ENCODE data around the gene TXNDC17.
"Not testable (repeated sequence)": the region's sequence is repeated elsewhere in the genome, so short reads cannot be mapped to it uniquely, and the experiment has no call there.

Gene TXNDC17

GRCh38 chr17:6636616-6637457, 4.0 kb upstream of the TXNDC17 start:
- DNase-seq (ENCODE audit: low read depth), result no peak

DNA sequence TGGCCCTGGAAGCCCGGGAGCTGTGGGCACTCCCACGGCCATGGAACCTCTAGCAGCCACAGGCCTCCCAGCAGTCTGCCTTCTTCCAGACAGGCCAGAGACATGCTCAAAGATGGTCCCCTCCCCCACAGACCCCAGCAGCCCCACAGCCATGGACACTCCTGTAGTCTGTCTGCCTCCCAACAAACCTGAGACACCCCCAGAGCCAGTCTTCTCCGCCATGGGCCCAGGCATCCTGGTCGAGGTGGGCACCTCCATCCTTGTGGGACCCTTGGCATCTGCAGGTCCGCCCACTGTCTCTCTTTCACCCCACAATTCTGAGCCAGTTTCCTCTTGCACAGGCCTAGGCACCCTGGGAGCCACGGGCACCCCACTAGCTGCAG, 3.4 kb upstream of the TXNDC17 start:
- no peak for DNase-seq (ENCODE audit: low read depth)

GRCh38 chr17:6638046-6638908, 2.6 kb upstream of the TXNDC17 start:
- DNase-seq (ENCODE audit: low read depth), result no peak

DNA sequence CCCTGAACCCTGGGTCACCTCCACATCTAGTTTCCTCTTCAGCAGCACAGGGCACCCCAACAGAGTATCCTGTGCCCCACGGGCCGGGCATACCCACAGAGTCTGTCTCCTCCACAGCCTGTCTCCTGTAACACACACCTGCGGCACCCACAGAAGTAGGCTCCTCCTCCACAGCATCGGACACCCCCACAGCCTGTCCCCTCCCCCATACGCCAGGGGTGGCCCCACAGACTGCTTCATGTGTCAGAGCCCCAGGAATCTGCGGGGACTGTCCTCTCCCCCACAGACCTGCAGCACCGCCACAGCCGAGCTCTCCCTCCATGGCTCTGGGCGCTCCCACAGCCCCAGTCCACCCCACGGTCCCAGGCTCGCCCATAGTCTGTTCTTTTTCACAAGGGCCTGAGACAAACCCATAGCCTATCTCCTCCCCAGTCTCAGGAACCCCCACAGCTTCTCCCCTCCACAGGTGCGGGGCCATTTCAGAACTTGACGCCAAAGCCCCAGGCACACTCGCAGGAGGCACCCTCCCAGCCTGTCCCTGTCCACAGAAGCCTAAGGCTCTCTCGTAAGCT, 1.8 kb upstream of the TXNDC17 start:
- no peak for DNase-seq (ENCODE audit: low read depth)

DNA sequence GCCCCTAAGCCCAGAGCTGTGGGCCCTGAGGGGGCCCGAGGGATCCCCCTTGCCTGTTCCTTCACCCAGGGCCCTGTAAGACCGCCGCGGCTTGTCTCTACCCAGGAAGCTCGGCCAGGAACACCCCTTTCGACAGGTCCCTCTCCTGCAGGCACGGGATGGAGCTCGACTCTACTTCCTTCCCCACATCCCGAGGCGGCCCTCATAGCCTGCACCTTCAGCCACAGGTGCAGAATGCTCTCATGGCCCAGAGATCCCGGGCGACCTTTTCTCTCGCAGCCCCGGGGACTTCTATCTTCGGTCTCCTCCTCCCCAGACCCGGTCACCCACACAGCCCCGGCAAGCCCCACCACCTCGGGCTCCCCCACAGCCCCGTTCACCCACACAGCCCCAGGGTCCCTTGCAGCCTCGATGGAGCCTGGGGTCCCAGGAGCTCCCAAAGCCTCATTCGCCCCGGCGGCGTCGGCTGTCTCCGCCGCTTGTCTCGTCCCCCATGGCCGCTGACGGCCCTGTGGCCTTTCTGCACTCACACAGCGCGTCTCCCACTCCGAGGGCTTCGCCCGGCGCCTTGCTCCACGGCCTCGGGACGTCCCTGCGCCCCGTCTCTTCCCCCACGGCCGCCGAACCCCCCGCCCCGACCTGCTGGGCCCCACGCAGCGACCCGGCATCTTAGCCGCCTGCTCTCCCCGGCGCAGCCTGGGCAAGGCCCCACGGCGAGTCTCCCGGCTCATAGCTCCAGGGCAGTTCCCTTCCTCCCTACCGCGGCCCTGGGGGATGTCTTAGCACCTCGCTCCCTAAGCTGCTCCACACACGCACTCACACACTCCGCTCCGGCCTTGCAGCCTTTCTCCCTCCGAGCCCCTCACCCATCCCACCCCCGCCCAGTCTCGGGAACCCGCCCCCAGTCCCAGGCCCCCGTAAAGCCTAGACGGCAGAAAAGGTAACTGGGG, 999 bp upstream of the TXNDC17 start:
- DNase-seq (ENCODE audit: low read depth), result peak; percentile 55

DNA sequence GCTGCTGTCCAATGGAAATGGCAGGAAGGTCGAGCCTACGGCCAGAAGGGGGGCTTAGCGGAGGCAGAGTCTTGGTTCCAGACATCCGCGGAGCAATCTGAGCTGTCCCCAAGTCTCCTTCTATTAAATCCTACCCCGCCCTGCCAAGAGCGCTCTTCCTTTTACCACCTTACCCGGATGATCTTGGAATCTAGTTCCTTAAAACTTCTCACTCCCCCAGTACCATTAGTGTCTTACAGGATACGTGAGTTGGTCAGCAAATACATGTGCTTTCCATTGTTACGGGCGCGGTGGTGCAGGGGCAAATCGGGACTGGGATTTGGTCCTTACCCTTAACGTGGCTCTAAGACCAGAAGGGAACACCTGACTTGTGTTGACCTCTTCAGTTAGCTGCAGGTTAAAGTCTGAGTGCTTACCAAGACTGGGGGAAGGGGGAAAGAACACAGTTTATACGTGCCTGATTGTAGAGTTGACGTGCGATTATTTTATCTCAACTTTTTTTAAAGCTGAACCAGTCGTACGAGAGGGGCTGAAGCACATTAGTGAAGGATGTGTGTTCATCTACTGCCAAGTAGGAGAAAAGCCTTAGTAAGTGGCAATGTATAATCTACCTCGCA, 495 bp downstream of the TXNDC17 start:
- no peak for DNase-seq (ENCODE audit: low read depth)

GRCh38 chr17:6642592-6642991, 1.7 kb downstream of the TXNDC17 start:
- no peak for DNase-seq (ENCODE audit: low read depth)

GRCh38 chr17:6643451-6644125, 2.7 kb downstream of the TXNDC17 start:
- peak; percentile 86 for DNase-seq (ENCODE audit: low read depth)

DNA sequence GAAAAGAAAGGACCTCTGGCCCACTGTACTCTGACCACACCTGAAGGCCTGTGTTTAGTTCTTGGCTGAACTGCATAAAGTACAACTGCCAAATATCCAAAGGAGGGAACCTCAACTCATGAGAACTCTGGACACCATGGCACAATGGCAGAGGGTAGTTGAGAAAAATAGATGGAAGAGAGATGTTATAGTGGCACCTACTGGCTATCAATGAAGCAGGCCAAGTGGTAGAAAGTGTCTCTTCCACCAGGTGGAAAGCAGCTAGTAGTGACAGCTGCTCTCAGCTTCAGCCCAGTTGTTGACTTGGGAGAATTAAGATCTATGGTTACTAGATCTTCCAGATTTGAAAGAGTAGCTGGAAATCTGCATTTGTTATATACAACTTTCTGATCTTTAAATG, 7.3 kb downstream of the TXNDC17 start:
- no peak for DNase-seq (ENCODE audit: low read depth)

DNA sequence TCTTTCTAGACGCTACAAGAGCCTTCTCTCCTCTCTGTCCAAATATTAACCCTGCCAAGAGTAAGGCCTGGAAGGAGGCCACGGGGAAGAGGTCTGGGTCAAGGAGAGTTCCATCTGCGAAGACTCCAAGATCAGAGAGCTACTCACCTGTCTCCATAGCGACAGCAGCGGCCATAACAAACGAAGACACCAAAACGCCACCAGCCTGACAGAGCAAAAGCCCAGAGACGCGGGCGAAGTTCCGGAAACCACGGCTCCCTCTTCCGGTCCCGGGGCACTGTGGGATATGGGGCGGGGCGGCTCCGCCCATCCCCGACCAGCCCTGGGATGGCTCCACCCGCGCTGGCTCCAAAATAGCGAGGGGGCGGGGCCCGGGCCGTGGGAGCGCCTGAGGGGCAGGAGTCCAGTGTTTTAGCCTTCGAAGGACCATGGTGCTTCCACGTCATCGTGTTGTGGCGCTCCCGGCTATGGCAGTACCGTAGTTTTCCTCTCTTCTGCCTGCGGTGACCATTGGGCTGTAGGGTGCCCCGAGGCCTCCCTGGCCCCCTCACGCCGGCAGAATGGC, 10.6 kb downstream of the TXNDC17 start, which contains the start of the genes C17orf100 and MED31:
Gene C17orf100 (plus strand): TSS at position 409 of the 565 bp plus-strand sequence. CDS start 152 bp downstream, at position 561.
Gene MED31 (minus strand): TSS at position 252 of the 565 bp plus-strand sequence. CDS start 77 bp downstream, at position 175.
- peak; percentile 95 for DNase-seq (ENCODE audit: low read depth)

DNA sequence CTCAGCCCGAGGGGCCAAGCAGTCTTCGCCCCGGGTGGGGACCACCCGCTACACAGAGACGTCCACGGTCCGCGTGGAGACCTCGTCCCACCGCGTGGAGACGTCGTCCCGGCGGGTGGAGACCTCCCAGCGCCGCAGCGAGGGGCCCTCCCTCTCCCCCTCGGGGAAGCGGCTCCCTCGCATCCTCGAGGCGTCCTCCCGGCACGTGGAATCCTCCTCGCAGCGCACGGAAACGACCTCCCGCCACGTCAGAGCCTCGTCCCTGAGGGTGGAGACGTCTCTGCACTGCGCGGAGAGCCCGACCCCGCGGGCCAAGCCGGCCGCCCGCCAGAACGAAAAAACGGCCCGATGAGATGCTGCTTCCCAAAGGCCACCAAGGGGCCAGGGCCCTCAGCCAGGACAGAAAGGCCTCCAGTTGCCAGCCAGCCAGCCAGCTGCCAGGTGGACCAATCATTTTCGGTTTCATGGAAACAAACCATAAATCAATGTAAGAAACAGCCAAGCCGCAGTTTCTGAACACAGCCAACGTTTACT, 11.1 kb downstream of the TXNDC17 start:
- no peak for DNase-seq (ENCODE audit: low read depth)

GRCh38 chr17:6654841-6655731, 14.2 kb downstream of the TXNDC17 start:
- no peak for DNase-seq (ENCODE audit: low read depth)

- not testable (repeated sequence) for DNase-seq (ENCODE audit: low read depth)
Measured at GRCh38 chr17:6655732-6656361, 15.0 kb downstream of the TXNDC17 start.

GRCh38 chr17:6656797-6657632, 16.2 kb downstream of the TXNDC17 start:
- DNase-seq (ENCODE audit: low read depth), result not testable (repeated sequence)

DNA sequence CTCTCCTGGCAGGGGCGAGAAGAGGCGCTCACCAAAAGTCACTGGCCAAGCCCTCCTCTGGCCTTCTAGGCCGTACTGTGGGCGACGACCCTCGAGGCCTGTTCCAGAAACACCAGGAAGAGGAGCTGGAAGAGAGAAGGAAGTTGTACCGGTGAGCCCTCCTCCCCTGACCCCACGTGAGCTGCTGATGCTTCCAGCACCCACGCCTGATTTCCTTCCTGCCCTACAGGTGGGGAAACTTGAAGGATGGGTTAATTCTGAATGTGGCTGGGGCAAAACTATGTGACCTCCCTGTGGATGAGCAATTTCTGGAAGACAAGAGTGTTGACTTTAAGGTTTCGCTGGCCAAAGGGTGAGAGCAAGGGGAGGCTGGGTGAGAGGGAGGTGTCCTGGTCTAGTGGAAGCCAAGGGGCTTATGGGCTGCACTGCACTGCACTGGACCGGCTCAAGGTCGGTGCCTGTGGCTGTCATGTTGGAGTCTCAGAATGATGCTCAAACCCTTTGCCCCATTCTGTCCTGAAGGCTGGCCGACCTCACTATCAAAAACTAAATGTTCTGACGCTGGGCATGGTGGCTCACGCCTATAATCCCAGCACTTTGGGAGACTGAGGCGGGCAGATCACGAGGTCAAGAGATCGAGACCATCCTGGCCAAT, 16.9 kb downstream of the TXNDC17 start:
- DNase-seq (ENCODE audit: low read depth), result no peak

- not testable (repeated sequence) for DNase-seq (ENCODE audit: low read depth)
Measured at GRCh38 chr17:6658411-6658810, 17.6 kb downstream of the TXNDC17 start.

GRCh38 chr17:6660101-6660500, 19.2 kb downstream of the TXNDC17 start:
- DNase-seq (ENCODE audit: low read depth), result no peak
